Lung (tissue), 12 donors: ENCODE measurements around the gene ADAMTS17. TPM values are rescaled to one million over a fixed set of nuclear protein-coding genes. Genes with fewer than 3 reads are reported as not detected.

Experiments used
- ATAC-seq: fragments of 200-7000 bp; cut with Tn5 transposase; one replicate; pipeline ENCODE4 v1.9.1; 2020; ENCODE audit warnings: moderate number of reproducible peaks; ENCODE audit not compliant: insufficient read depth, low FRiP score
- DNase-seq, 3 donors: peaks; one replicate each; pipeline ENCODE4 v3.0.0-alpha.2; 2013 to 2017
- H3K27ac ChIP-seq, 2 donors: one replicate each; pipeline ENCODE4 v1.5.1; 2013; ENCODE audit warnings: mild to moderate bottlenecking in 2 of 2, moderate library complexity in 2 of 2, control low read depth in 1 of 2, inconsistent platforms in 1 of 2, low read depth in 1 of 2, low read length in 1 of 2
- H3K27me3 ChIP-seq, 3 donors: one replicate each; pipeline ENCODE4 v1.5.1; 2013; ENCODE audit warnings: low read length in 2 of 3; ENCODE audit not compliant: control insufficient read depth in 3 of 3, insufficient read depth in 3 of 3
- H3K36me3 ChIP-seq, 4 donors: one replicate each; pipeline ENCODE4 v1.5.1; 2013; ENCODE audit warnings: low read length in 4 of 4, mild to moderate bottlenecking in 1 of 4, moderate library complexity in 1 of 4; ENCODE audit not compliant: control insufficient read depth in 4 of 4, insufficient read depth in 4 of 4
- H3K4me1 ChIP-seq, 5 donors: one replicate each; pipeline ENCODE4 v1.5.1; 2013; ENCODE audit warnings: low read length in 5 of 5, mild to moderate bottlenecking in 2 of 5, moderate library complexity in 1 of 5; ENCODE audit not compliant: control insufficient read depth in 5 of 5, insufficient read depth in 5 of 5
- H3K4me3 ChIP-seq: one replicate; pipeline ENCODE4 v1.5.1; 2013; ENCODE audit warnings: mild to moderate bottlenecking, control low read depth, moderate library complexity
- H3K9ac ChIP-seq, 2 donors: one replicate each; pipeline ENCODE4 v1.5.1; 2013; ENCODE audit warnings: low read length in 2 of 2, control low read depth in 1 of 2; ENCODE audit not compliant: insufficient read depth in 1 of 2
- H3K9me3 ChIP-seq, 4 donors: one replicate each; pipeline ENCODE4 v1.5.1; 2013; ENCODE audit warnings: low read length in 3 of 4, mild to moderate bottlenecking in 1 of 4, moderate library complexity in 1 of 4; ENCODE audit not compliant: control insufficient read depth in 4 of 4, insufficient read depth in 3 of 4
- CTCF ChIP-seq: IDR thresholded peaks from 2 replicates; pipeline ENCODE4 v1.5.1; 2012; ENCODE audit warnings: mild to moderate bottlenecking; ENCODE audit errors: control extremely low read depth, extremely low read depth
- WGBS, 2 donors: extraction: QIAGEN DNeasy Blood & Tissue Kit; methylation state at CpG; one replicate each; pipeline ENCODE4 v1.1.7; 2013; 5-methylcytosine and 5-hydroxymethylcytosine counted together
- polyA plus RNA-seq, 2 donors: library from polyadenylated mRNA; stranded (reverse); fragments of 200-250 nt; gene quantifications; one replicate each; pipeline ENCODE4 v1.2.1, GENCODE V29; 2013
- total RNA-seq, 2 donors: library from RNA; depleted of rRNA in 1 of 2; stranded (reverse); fragments of >200 nt in 1 of 2; gene quantifications; one replicate each; pipeline ENCODE4 v1.2.1, GENCODE V29; 2014 to 2021
- donor health status: control.
- donor health status: control.
- donor health status: Bipolar disorder and iron deficiency.
- donor health status: healthy.
- donor health status: DM: yes; HTN: yes; CAD: no.

The ADAMTS17 gene
- total and polyA plus RNA-seq, 4 donors, result 0.47 to 6.6 (median 2.2) TPM

GRCh38 chr15:100186960-100187359 lies 154.8 kb downstream of the ADAMTS17 start:
- 78 to 81% methylated on average over 6 of the region's 6 CpGs for WGBS, 2 donors
- DNase-seq (no peak), ATAC-seq (no peak)

GRCh38 chr15:100186366-100186765 lies 155.4 kb downstream of the ADAMTS17 start:
- TF ChIP-seq CTCF, result no peak

More at GRCh38 chr15:100186960-100187359, 154.8 kb downstream of the ADAMTS17 start:
- Histone ChIP-seq H3K36me3 (no peaks in the 10 kb centered on the region), H3K4me1 (peaks cover 0 to 3% (median 0%) of the 10 kb centered on the region in 5 donors), H3K27ac (no peak overlapping the region), H3K9me3 (peaks cover 0 to 1% (median 0%) of the 10 kb centered on the region in 4 donors), H3K4me3 (no peak overlapping the region), H3K9ac (no peak overlapping the region), H3K27me3 (no peaks in the 10 kb centered on the region)
- no peak for TF ChIP-seq CTCF

GRCh38 chr15:100183921-100184495 lies 157.8 kb downstream of the ADAMTS17 start:
- Histone ChIP-seq H3K27me3 (no peaks in the 10 kb centered on the region), H3K9me3 (peaks cover 0 to 1% (median 0%) of the 10 kb centered on the region in 4 donors), H3K27ac (no peak overlapping the region), H3K36me3 (no peaks in the 10 kb centered on the region), H3K4me3 (no peak overlapping the region), H3K9ac (no peak overlapping the region), H3K4me1 (peaks cover 0 to 1% (median 0%) of the 10 kb centered on the region in 5 donors)
- WGBS, 2 donors, result 88% methylated on average over 4 of the region's 4 CpGs
- no peak for ATAC-seq
- no peak for DNase-seq
- TF ChIP-seq CTCF, result no peak

More at GRCh38 chr15:100186366-100186765, 155.4 kb downstream of the ADAMTS17 start:
- H3K27ac ChIP-seq, result no peak overlapping the region
- H3K4me1 ChIP-seq, result peaks cover 0 to 3% (median 0%) of the 10 kb centered on the region in 5 donors
- H3K9ac ChIP-seq, result no peak overlapping the region
- peaks cover 0 to 1% (median 0%) of the 10 kb centered on the region in 4 donors for H3K9me3 ChIP-seq
- ATAC-seq (no peak), DNase-seq (no peak)
- no peak overlapping the region for H3K4me3 ChIP-seq
- H3K27me3 ChIP-seq, result no peaks in the 10 kb centered on the region
- H3K36me3 ChIP-seq, result no peaks in the 10 kb centered on the region
- WGBS, 2 donors, result 92 to 100% methylated on average over 5 of the region's 5 CpGs
